IMR-90 (cell line): Measurements from ENCODE around the gene OR51G1. TPM values are rescaled to one million over a fixed set of nuclear protein-coding genes. Genes with fewer than 3 reads are reported as not detected.

Experiments
- ATAC-seq: fragments of 200-7000 bp; cut with Tn5 transposase; 2 replicates; pipeline ENCODE4 v1.9.1; 2020; ENCODE audit warnings: low read depth, mild to moderate bottlenecking, moderate library complexity
- BruUV-seq: library from RNA; stranded (reverse); fragments of 400-500 nt; replicated peaks from 2 replicates; lab custom pipeline; 2021; lab: Mats Ljungman, UMichigan
- CTCF ChIA-PET: fragments of 300-600 bp; formaldehyde crosslinking; extraction: SDS; loops from one replicate; lab custom pipeline; 2021; ENCODE audit warnings: antibody characterized with exemption; lab: Yijun Ruan, JAX
- POLR2A ChIA-PET: fragments of 300-600 bp; sonication (Branson Sonifier 250); formaldehyde crosslinking; loops from one replicate; lab custom pipeline; 2022; ENCODE audit warnings: antibody characterized with exemption; ENCODE audit not compliant: unreplicated experiment; lab: Charles Lee
- DNase-seq: peaks from one replicate; pipeline ENCODE4 v3.0.0; 2013
- H2AFZ ChIP-seq: replicated peaks from 2 replicates; pipeline ENCODE3; 2013; ENCODE audit warnings: low read length, mild to moderate bottlenecking; ENCODE audit not compliant: poor library complexity
- H2AK5ac ChIP-seq: 2 replicates; pipeline ENCODE4 v1.6.1; 2013; ENCODE audit warnings: low read depth, low read length, inconsistent platforms
- H2AK9ac ChIP-seq: replicated peaks from 2 replicates; pipeline ENCODE3; 2013; ENCODE audit warnings: mild to moderate bottlenecking, low read depth, low read length, moderate library complexity; ENCODE audit not compliant: poor library complexity
- H2BK120ac ChIP-seq: 2 replicates; pipeline ENCODE4 v1.6.1; 2013; ENCODE audit warnings: low read depth, low read length, inconsistent platforms
- H2BK15ac ChIP-seq: 3 replicates; pipeline ENCODE4 v1.6.1; 2013; ENCODE audit warnings: low read depth, low read length, inconsistent platforms
- H2BK20ac ChIP-seq: 2 replicates; pipeline ENCODE4 v1.6.1; 2013; ENCODE audit warnings: low read depth, mild to moderate bottlenecking, inconsistent platforms, low read length, moderate library complexity
- H2BK5ac ChIP-seq: 2 replicates; pipeline ENCODE4 v1.6.1; 2013; ENCODE audit warnings: mild to moderate bottlenecking, low read depth, low read length, inconsistent platforms; ENCODE audit not compliant: poor library complexity, severe bottlenecking
- H3K14ac ChIP-seq: replicated peaks from 2 replicates; pipeline ENCODE4 v1.6.1; 2013; ENCODE audit warnings: low read depth, low read length, inconsistent platforms
- H3K18ac ChIP-seq: 2 replicates; pipeline ENCODE4 v1.6.1; 2013; ENCODE audit warnings: low read depth, low read length, control low read depth
- H3K23ac ChIP-seq: 2 replicates; pipeline ENCODE4 v1.6.1; 2013; ENCODE audit warnings: low read depth, low read length, inconsistent platforms
- H3K27ac ChIP-seq: 2 replicates; pipeline ENCODE4 v1.5.1; 2013; ENCODE audit warnings: mild to moderate bottlenecking, control low read depth, low read length; ENCODE audit not compliant: insufficient read depth
- H3K27me3 ChIP-seq: 2 replicates; pipeline ENCODE4 v1.6.1; 2013; ENCODE audit warnings: low read length; ENCODE audit not compliant: control insufficient read depth, insufficient read depth
- H3K36me3 ChIP-seq: 2 replicates; pipeline ENCODE4 v1.6.1; 2013; ENCODE audit warnings: low read length, mixed read lengths; ENCODE audit not compliant: control insufficient read depth, insufficient read depth
- H3K4ac ChIP-seq: 2 replicates; pipeline ENCODE4 v1.6.1; 2013; ENCODE audit warnings: low read depth, low read length, inconsistent platforms
- H3K4me1 ChIP-seq: 2 replicates; pipeline ENCODE4 v1.6.1; 2013; ENCODE audit warnings: low read length, mixed read lengths; ENCODE audit not compliant: control insufficient read depth, insufficient read depth
- H3K4me2 ChIP-seq: 2 replicates; pipeline ENCODE4 v1.6.1; 2013; ENCODE audit warnings: low read depth, mild to moderate bottlenecking, control low read depth, low read length, moderate library complexity
- H3K4me3 ChIP-seq: 2 replicates; pipeline ENCODE4 v1.5.1; 2013; ENCODE audit warnings: low read depth, mild to moderate bottlenecking, control low read depth, low read length, moderate library complexity; ENCODE audit not compliant: insufficient read depth
- H3K56ac ChIP-seq: 2 replicates; pipeline ENCODE4 v1.6.1; 2013; ENCODE audit warnings: low read length, inconsistent platforms; ENCODE audit not compliant: insufficient read depth; ENCODE audit errors: extremely low read depth
- H3K79me1 ChIP-seq, 2 experiments: 2 replicates each; pipeline ENCODE4 v1.6.1; 2013; ENCODE audit warnings: low read length in 2 of 2, inconsistent platforms in 1 of 2, low read depth in 1 of 2
- H3K9ac ChIP-seq: 2 replicates; pipeline ENCODE4 v1.6.1; 2013; ENCODE audit warnings: low read depth, low read length, control low read depth
- H3K9me1 ChIP-seq: 2 replicates; pipeline ENCODE4 v1.6.1; 2013; ENCODE audit warnings: low read length, inconsistent platforms; ENCODE audit not compliant: insufficient read depth
- H3K9me3 ChIP-seq: 2 replicates; pipeline ENCODE4 v1.6.1; 2013; ENCODE audit warnings: low read length; ENCODE audit not compliant: control insufficient read depth, insufficient read depth
- H4K20me1 ChIP-seq: 2 replicates; pipeline ENCODE4 v1.6.1; 2013; ENCODE audit warnings: low read length, inconsistent platforms; ENCODE audit not compliant: insufficient read depth
- H4K5ac ChIP-seq: 2 replicates; pipeline ENCODE4 v1.6.1; 2013; ENCODE audit warnings: mild to moderate bottlenecking, low read depth, low read length, control low read depth
- H4K8ac ChIP-seq, 2 experiments: 2 replicates each; pipeline ENCODE4 v1.6.1; 2013; ENCODE audit warnings: low read depth in 2 of 2, low read length in 2 of 2, control low read depth in 1 of 2, inconsistent platforms in 1 of 2
- H4K91ac ChIP-seq: 2 replicates; pipeline ENCODE4 v1.6.1; 2013; ENCODE audit warnings: low read depth, low read length, inconsistent platforms; ENCODE audit not compliant: insufficient read depth
- CEBPB ChIP-seq: IDR thresholded peaks from 2 replicates; pipeline ENCODE4 v1.6.1; 2012; ENCODE audit warnings: low read depth, low read length, improper control_type of control experiment
- ELK1 ChIP-seq: fragments of 150-350 bp; IDR thresholded peaks from 2 replicates; pipeline ENCODE4 v1.6.1; 2016; ENCODE audit warnings: low read depth, mild to moderate bottlenecking, low read length, moderate library complexity, borderline replicate concordance
- MAFK ChIP-seq: IDR thresholded peaks from 2 replicates; pipeline ENCODE4 v1.6.1; 2012; ENCODE audit warnings: low read depth, low read length, improper control_type of control experiment
- MAZ ChIP-seq: IDR thresholded peaks from 2 replicates; pipeline ENCODE4 v1.6.1; 2012; ENCODE audit warnings: low read depth, mild to moderate bottlenecking, low read length, improper control_type of control experiment, moderate library complexity, borderline replicate concordance
- MXI1 ChIP-seq: IDR thresholded peaks from 2 replicates; pipeline ENCODE4 v1.6.1; 2012; ENCODE audit warnings: low read depth, mild to moderate bottlenecking, low read length, moderate library complexity, borderline replicate concordance
- NFE2L2 ChIP-seq: fragments of 150-350 bp; IDR thresholded peaks from 2 replicates; pipeline ENCODE4 v1.6.1; 2016; ENCODE audit warnings: low read depth, mild to moderate bottlenecking, low read length
- SMC3 ChIP-seq: fragments of 150-350 bp; IDR thresholded peaks from 2 replicates; pipeline ENCODE4 v1.6.1; 2016; ENCODE audit warnings: low read depth, mild to moderate bottlenecking, antibody characterized with exemption, low read length, moderate library complexity
- dilution Hi-C: fragments of 300-500 bp; cut with HindIII; formaldehyde crosslinking; loops from one replicate; pipeline ENCODE4 v1.14.3; 2018; ENCODE audit warnings: low sequenced_read_pairs; ENCODE audit not compliant: unreplicated experiment
- in situ Hi-C: fragments of 300-500 bp; cut with MboI; formaldehyde crosslinking; loops from 3 replicates; pipeline ENCODE4 v1.14.3; 2019; ENCODE audit warnings: low sequenced_read_pairs, inconsistent platforms, mixed read lengths
- intact Hi-C: fragments of 100-400 bp; cut with micrococcal nuclease; formaldehyde crosslinking; loops from 2 replicates; pipeline ENCODE4 v1.10.0; 2022
- polyA plus RNA-seq, 3 experiments: library from polyadenylated mRNA; depleted of rRNA; stranded (reverse); fragments of >200 nt; gene quantifications; 2 replicates each; pipeline ENCODE4 v1.2.3, GENCODE V29; 2012; ENCODE audit warnings: low replicate concordance in 1 of 3
- total RNA-seq: library from RNA; depleted of rRNA; stranded (reverse); fragments of >200 nt; gene quantifications from 2 replicates; pipeline ENCODE4 v1.2.3, GENCODE V29; 2012

OR51G1 gene
- total and polyA plus RNA-seq, 2 of the 4 experiments (the other 2 are of a cell fraction), result not detected

DNA sequence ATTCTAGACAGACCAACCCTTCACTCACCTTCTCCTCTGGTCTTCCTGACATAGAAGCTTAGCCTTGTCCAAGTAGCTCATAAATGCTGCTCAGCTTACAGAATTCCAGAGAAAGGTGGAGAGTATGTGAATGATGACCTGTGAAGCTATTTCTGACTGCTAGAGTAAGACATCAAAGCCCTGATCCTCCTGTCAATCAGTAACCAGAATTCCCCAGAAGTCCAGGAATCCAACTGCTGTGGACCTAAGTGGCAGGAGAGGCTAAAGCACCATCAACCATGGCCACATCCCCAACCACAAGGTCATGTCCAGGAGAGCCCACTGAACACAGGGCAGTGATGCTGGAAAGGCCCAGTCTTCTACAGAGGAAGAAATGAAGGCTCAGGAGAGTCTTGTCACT is 7.6 kb downstream of the OR51G1 start:
- ATAC-seq (no peak), DNase-seq (no peak)
- Histone ChIP-seq H4K5ac (no peak overlapping the region), H2BK15ac (no peak overlapping the region), H3K9me1 (no peaks in the 10 kb centered on the region), H3K9me3 (no peaks in the 10 kb centered on the region), H3K23ac (no peak overlapping the region), H2BK120ac (no peak overlapping the region), H3K4ac (no peak overlapping the region), H3K4me1 (no peaks in the 10 kb centered on the region), H4K20me1 (no peaks in the 10 kb centered on the region), H3K14ac (no peak overlapping the region), H2AK9ac (no peak overlapping the region), H3K4me3 (no peak overlapping the region), H3K56ac (no peak overlapping the region), H3K4me2 (no peak overlapping the region), H2BK5ac (no peak overlapping the region), H3K79me1 (no peaks in the 10 kb centered on the region), H3K27me3 (peaks cover 3% of the 10 kb centered on the region; the same call in 1 of the 2 replicates), H3K36me3 (no peaks in the 10 kb centered on the region), H3K18ac (no peak overlapping the region), H3K27ac (no peak overlapping the region), H3K9ac (no peak overlapping the region), H2AFZ (no peak overlapping the region), H4K8ac (no peak overlapping the region), H2AK5ac (no peak overlapping the region), H4K91ac (no peak overlapping the region), H2BK20ac (no peak overlapping the region)
- dilution Hi-C loops, result no loop called here
- in situ Hi-C loops, result no loop called here
- ChIA-PET POLR2A (no interaction called here), CTCF (no interaction called here)
- no TSS peak for BruUV-seq
- intact Hi-C loops, result no loop called here
- TF ChIP-seq SMC3 (no peak), MAZ (no peak), NFE2L2 (no peak), ELK1 (no peak), MAFK (no peak), CEBPB (no peak), MXI1 (no peak)
